PC-9 (cell line): ENCODE measurements around the gene CLEC12A. TPM values are rescaled to one million over a fixed set of nuclear protein-coding genes. Genes with fewer than 3 reads are reported as not detected.

ENCODE experiments used
- BruUV-seq: library from RNA; stranded (reverse); fragments of 400-500 nt; replicated peaks from 2 replicates; lab custom pipeline; 2021; lab: Mats Ljungman, UMichigan
- CTCF ChIA-PET: fragments of 300-600 bp; sonication (Branson Sonifier 250); formaldehyde crosslinking; loops from one replicate; lab custom pipeline; 2022; ENCODE audit warnings: antibody characterized with exemption; lab: Charles Lee
- POLR2A ChIA-PET: fragments of 300-600 bp; sonication (Branson Sonifier 250); formaldehyde crosslinking; loops from one replicate; lab custom pipeline; 2022; ENCODE audit warnings: antibody characterized with exemption; ENCODE audit not compliant: unreplicated experiment; lab: Charles Lee
- DNase-seq, 2 experiments: peaks; one replicate each; pipeline versions ENCODE4 v3.0.0 to v3.0.0-alpha.2; 2015 to 2022; ENCODE audit warnings: mixed read lengths in 1 of 2
- H2AFZ ChIP-seq: fragments of 200-600 bp; sonication (generic); 2 replicates; pipeline ENCODE4 v1.8.1; 2017; ENCODE audit warnings: antibody characterized with exemption
- H3F3A ChIP-seq: fragments of 200-600 bp; sonication (generic); 2 replicates; pipeline ENCODE4 v1.8.1; 2017; ENCODE audit warnings: antibody characterized with exemption, mild to moderate bottlenecking, low read depth; ENCODE audit not compliant: insufficient read depth
- H3K27ac ChIP-seq: fragments of 200-600 bp; sonication (generic); 2 replicates; pipeline ENCODE4 v1.6.1; 2016; ENCODE audit warnings: mixed run types
- H3K27me3 ChIP-seq: fragments of 200-600 bp; sonication (generic); 2 replicates; pipeline ENCODE4 v1.6.1; 2016; ENCODE audit warnings: low read depth, mixed run types; ENCODE audit not compliant: insufficient read depth
- H3K36me3 ChIP-seq: fragments of 200-600 bp; sonication (generic); 2 replicates; pipeline ENCODE4 v1.6.1; 2016; ENCODE audit warnings: low read depth, mixed run types
- H3K4me1 ChIP-seq: fragments of 200-600 bp; sonication (generic); replicated peaks from 2 replicates; pipeline ENCODE4 v1.6.1; 2016; ENCODE audit warnings: mixed run types; ENCODE audit not compliant: insufficient read depth
- H3K4me2 ChIP-seq: fragments of 200-600 bp; sonication (generic); 2 replicates; pipeline ENCODE4 v1.6.1; 2017; ENCODE audit warnings: mixed run types
- H3K4me3 ChIP-seq: fragments of 200-600 bp; sonication (generic); 2 replicates; pipeline ENCODE4 v1.6.1; 2016; ENCODE audit warnings: mixed run types
- H3K79me2 ChIP-seq: fragments of 200-600 bp; sonication (generic); 2 replicates; pipeline ENCODE4 v1.6.1; 2017; ENCODE audit warnings: low read depth, mixed run types
- H3K9me2 ChIP-seq: fragments of 200-600 bp; sonication (generic); 2 replicates; pipeline ENCODE4 v1.8.1; 2017; ENCODE audit warnings: mild to moderate bottlenecking; ENCODE audit not compliant: insufficient read depth
- H3K9me3 ChIP-seq: fragments of 200-600 bp; sonication (generic); 2 replicates; pipeline ENCODE4 v1.8.1; 2016; ENCODE audit warnings: low read depth; ENCODE audit not compliant: insufficient read depth
- H4K20me1 ChIP-seq: fragments of 200-600 bp; sonication (generic); 2 replicates; pipeline ENCODE4 v1.8.1; 2017; ENCODE audit not compliant: insufficient read depth
- CTCF ChIP-seq: fragments of 200-600 bp; sonication (generic); conservative IDR thresholded peaks from 2 replicates; pipeline ENCODE4 v1.6.1; 2017; ENCODE audit warnings: mixed run types, antibody characterized with exemption, mild to moderate bottlenecking, moderate library complexity
- EZH2 ChIP-seq: fragments of 200-600 bp; sonication (generic); IDR thresholded peaks from 2 replicates; pipeline ENCODE4 v1.8.0; 2017; ENCODE audit warnings: antibody characterized with exemption, low read depth
- intact Hi-C: fragments of 100-400 bp; cut with micrococcal nuclease; formaldehyde crosslinking; loops from one replicate; pipeline ENCODE4 v1.10.0; 2022; ENCODE audit not compliant: unreplicated experiment
- total RNA-seq: library from RNA; stranded (reverse); gene quantifications from 2 replicates; pipeline ENCODE4 v1.2.3, GENCODE V29; 2021

The CLEC12A gene
- total RNA-seq, 1 experiment from 2014 or later, result 0.55 TPM

GRCh38 chr12:9926876-9927275, 44.3 kb upstream of the CLEC12A start:
- H3K79me2 ChIP-seq, result no peaks in the 10 kb centered on the region
- no TSS peak for BruUV-seq
- no peaks in the 10 kb centered on the region for H4K20me1 ChIP-seq
- no peak overlapping the region for H3K4me2 ChIP-seq
- H3K4me1 ChIP-seq, result no peaks in the 10 kb centered on the region
- no peaks in the 10 kb centered on the region for H3K27me3 ChIP-seq
- no peak for DNase-seq
- no peaks in the 10 kb centered on the region for H3K36me3 ChIP-seq
- no peak overlapping the region for H3K27ac ChIP-seq
- intact Hi-C loops, result loop anchor here (1.0 kb wide), 1 partner anchor 177 kb away; no protein-coding TSS in a partner anchor
- CTCF ChIA-PET, result interaction anchor here (0.6 kb wide), 1 partner anchor 115 kb away, joined by 13 read pairs; no protein-coding TSS in a partner anchor
- no peaks in the 10 kb centered on the region for H3F3A ChIP-seq
- TF ChIP-seq EZH2 (no peak), CTCF (no peak)
- H3K9me3 ChIP-seq, result no peaks in the 10 kb centered on the region
- POLR2A ChIA-PET, result interaction anchor here (0.6 kb wide), 1 partner anchor 279 kb away, joined by 10 read pairs; no protein-coding TSS in a partner anchor
- H2AFZ ChIP-seq, result no peak overlapping the region
- no peak overlapping the region for H3K4me3 ChIP-seq
- H3K9me2 ChIP-seq, result no peaks in the 10 kb centered on the region

DNA sequence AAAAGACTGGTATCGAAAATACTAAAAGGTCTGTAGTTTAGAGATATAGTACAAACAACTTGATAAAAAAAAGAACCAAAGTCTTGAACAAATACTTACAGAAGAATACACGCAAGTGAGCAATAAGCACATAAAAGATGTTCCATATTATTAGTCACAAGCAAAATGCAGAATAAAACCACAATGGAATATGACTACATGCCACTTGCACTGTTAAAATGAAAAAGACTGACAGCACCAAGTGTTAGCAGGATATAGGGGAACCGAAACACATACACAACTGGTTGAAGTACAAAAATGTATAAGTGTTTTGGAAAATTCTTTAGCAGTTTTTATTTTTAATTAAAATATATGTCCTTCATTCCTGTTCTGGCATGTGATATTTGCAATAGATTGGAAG, 42.6 kb upstream of the CLEC12A start:
- Histone ChIP-seq H3K4me3 (no peak overlapping the region), H3K4me2 (no peak overlapping the region), H3F3A (no peaks in the 10 kb centered on the region), H3K9me3 (no peaks in the 10 kb centered on the region), H4K20me1 (no peaks in the 10 kb centered on the region), H3K4me1 (no peaks in the 10 kb centered on the region), H3K79me2 (no peaks in the 10 kb centered on the region), H3K27ac (no peak overlapping the region), H3K27me3 (no peaks in the 10 kb centered on the region), H2AFZ (no peak overlapping the region), H3K36me3 (no peaks in the 10 kb centered on the region), H3K9me2 (no peaks in the 10 kb centered on the region)
- BruUV-seq, result no TSS peak
- ChIA-PET CTCF (no interaction called here), POLR2A (no interaction called here)
- TF ChIP-seq EZH2 (no peak), CTCF (no peak)
- intact Hi-C loops, result no loop called here
- no peak for DNase-seq

DNA sequence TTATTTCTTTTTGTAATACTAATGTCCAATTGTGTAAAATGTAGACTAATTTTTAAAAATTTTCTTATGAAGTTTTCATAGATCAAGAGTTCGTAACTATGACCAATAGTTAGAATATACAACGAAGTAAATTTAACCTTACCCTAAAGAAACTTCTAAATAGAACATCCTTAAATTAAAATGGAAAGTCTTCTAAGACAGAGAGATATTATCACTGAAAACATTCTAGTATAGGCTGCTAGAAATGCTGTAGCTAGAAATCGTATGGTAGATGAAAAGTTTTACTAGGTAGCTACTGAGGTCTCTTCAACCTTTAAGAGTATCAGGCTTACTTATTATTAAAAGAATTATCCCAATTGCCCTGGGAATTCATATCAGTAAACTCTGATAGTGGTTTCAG, 40.0 kb upstream of the CLEC12A start:
- no peaks in the 10 kb centered on the region for H3K9me3 ChIP-seq
- no peak overlapping the region for H2AFZ ChIP-seq
- POLR2A ChIA-PET, result no interaction called here
- BruUV-seq, result no TSS peak
- no peak overlapping the region for H3K4me2 ChIP-seq
- no peak overlapping the region for H3K4me3 ChIP-seq
- intact Hi-C loops, result no loop called here
- no peak overlapping the region for H3K27ac ChIP-seq
- no peaks in the 10 kb centered on the region for H3K79me2 ChIP-seq
- H3K9me2 ChIP-seq, result no peaks in the 10 kb centered on the region
- H4K20me1 ChIP-seq, result no peaks in the 10 kb centered on the region
- H3K4me1 ChIP-seq, result no peaks in the 10 kb centered on the region
- CTCF ChIA-PET, result interaction anchor here (0.6 kb wide), 1 partner anchor 86 kb away, joined by 8 read pairs; no protein-coding TSS in a partner anchor
- no peak for DNase-seq
- no peaks in the 10 kb centered on the region for H3F3A ChIP-seq
- H3K36me3 ChIP-seq, result no peaks in the 10 kb centered on the region
- no peaks in the 10 kb centered on the region for H3K27me3 ChIP-seq
- TF ChIP-seq CTCF (no peak), EZH2 (no peak)
